ENCODE results near the gene MAGI1.

DNA sequence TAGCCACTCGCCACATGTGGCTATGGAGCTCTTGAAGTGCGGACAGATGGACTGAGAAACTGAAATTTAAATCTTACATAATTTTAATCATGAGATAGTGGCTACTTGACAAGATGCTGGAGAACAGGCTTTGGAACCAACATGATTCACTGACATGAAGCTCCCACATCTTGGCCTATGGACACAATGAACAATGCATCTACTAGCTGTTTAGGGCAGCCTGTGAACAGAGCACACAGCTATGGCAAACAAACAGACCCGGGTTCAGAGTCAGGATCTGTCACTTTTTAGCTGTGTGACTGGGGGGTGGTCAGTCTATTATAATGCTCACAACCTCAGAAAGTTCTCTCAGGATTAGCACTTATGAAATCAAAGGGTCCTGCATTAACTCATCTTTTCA, 616.6 kb downstream of the MAGI1 start:
- TF ChIP-seq EP300 (IDR thresholded peaks at IDR 0.05) (no peak), CTCF (IDR thresholded peaks at IDR 0.05) (no peak), POLR2A (IDR thresholded peaks at IDR 0.05) (no peak)
